Subcutaneous abdominal adipose tissue (tissue), 5 donors: ENCODE results near the gene COL24A1.
"Not testable (repeated sequence)": the region's sequence is repeated elsewhere in the genome, so short reads cannot be mapped to it uniquely, and the experiment has no call there.

Source experiments
- H3K27ac ChIP-seq: one replicate; pipeline ENCODE4 v1.7.0; 2013; ENCODE audit warnings: low read depth, mild to moderate bottlenecking, inconsistent platforms, low read length, moderate library complexity
- H3K27me3 ChIP-seq, 5 donors: one replicate each; pipeline ENCODE4 v1.7.0; 2013; ENCODE audit warnings: low read length in 5 of 5, inconsistent platforms in 1 of 5; ENCODE audit not compliant: control insufficient read depth in 5 of 5, insufficient read depth in 4 of 5
- H3K36me3 ChIP-seq, 5 donors: one replicate each; pipeline ENCODE4 v1.7.0; 2013; ENCODE audit warnings: low read length in 5 of 5; ENCODE audit not compliant: control insufficient read depth in 5 of 5, insufficient read depth in 5 of 5
- H3K4me1 ChIP-seq, 5 donors: one replicate each; pipeline ENCODE4 v1.7.0; 2013; ENCODE audit warnings: low read length in 5 of 5, mild to moderate bottlenecking in 3 of 5, moderate library complexity in 1 of 5; ENCODE audit not compliant: control insufficient read depth in 5 of 5, insufficient read depth in 5 of 5
- H3K4me3 ChIP-seq, 5 donors: one replicate each; pipeline ENCODE4 v1.7.0; 2013; ENCODE audit warnings: low read length in 5 of 5, low read depth in 1 of 5
- H3K9ac ChIP-seq, 5 donors: one replicate each; pipeline ENCODE4 v1.7.0; 2013; ENCODE audit warnings: low read length in 5 of 5, mild to moderate bottlenecking in 4 of 5, moderate library complexity in 3 of 5
- H3K9me3 ChIP-seq, 5 donors: one replicate each; pipeline ENCODE4 v1.7.0; 2013; ENCODE audit warnings: low read length in 5 of 5; ENCODE audit not compliant: control insufficient read depth in 5 of 5
- donor health status: healthy.
- donor health status: healthy.
- donor health status: healthy.
- donor health status: healthy.
- donor health status: healthy.

Gene COL24A1

DNA sequence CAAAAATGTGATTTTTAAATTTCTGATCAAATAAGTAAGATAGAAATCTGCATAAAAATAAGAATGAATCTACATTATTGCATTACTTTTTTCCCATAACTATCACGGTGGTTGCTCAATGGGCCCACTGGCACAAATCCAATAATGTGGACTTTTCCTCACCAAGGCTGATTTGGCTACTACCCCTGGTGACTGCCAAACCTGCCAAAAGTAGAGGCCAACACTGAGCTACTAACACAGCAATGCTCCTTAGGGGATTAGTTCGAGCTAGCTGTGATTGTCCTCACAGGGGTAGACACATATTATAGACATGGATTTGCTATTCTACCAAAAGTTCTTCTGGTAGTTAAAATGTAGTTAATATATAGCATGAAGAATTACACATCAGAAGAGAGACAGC is 340.7 kb downstream of the COL24A1 start:
- Histone ChIP-seq H3K27me3 (no peaks in the 10 kb centered on the region), H3K4me3 (no peak overlapping the region), H3K9ac (no peak overlapping the region), H3K4me1 (peaks cover 2 to 37% (median 15%) of the 10 kb centered on the region in 5 donors), H3K36me3 (peaks cover 0 to 3% (median 0%) of the 10 kb centered on the region in 5 donors), H3K27ac (no peak overlapping the region), H3K9me3 (no peaks in the 10 kb centered on the region)

DNA sequence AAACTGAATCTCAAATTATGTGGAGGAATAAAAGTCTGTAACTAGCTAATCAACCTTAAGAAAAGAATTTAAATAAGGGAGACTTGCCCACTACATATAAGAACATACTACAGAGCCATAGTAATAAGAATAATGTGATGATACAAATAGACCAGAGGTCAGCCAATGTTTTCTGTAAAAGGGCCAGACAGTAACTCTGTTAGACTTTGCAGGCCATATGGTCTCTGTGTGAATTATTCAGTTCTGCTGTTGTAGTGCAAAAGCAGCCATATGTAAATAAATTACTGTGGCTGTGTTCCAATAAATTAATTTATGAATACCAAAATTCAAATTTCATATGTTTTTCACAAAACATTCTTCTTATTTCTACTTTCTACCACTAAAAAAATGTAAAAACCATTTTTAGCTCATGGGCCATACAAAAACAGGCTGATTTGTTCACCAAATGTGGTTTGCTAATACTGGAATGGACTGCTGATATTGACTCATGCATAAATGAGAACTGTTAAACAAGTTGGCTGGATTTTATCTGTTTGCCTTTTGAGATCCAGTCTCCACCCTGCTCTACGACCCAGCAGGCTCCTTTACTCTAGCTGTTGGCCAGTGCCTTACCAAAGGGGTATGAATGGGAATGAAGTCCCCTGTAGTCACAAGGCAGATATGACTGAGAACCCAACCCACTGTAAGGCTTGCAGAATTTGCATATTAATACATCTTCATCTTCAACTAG is 350.2 kb downstream of the COL24A1 start:
- H3K9ac ChIP-seq, result no peak overlapping the region
- H3K27ac ChIP-seq, result no peak overlapping the region
- H3K36me3 ChIP-seq, result peaks cover 0 to 3% (median 0%) of the 10 kb centered on the region in 5 donors
- peaks cover 0 to 3% (median 0%) of the 10 kb centered on the region in 5 donors for H3K9me3 ChIP-seq
- H3K4me3 ChIP-seq, result no peak overlapping the region
- no peaks in the 10 kb centered on the region for H3K27me3 ChIP-seq
- H3K4me1 ChIP-seq, result no peaks in the 10 kb centered on the region

- no peak overlapping the region for H3K4me3 ChIP-seq
- H3K9ac ChIP-seq, result no peak overlapping the region
- peaks cover 0 to 6% (median 0%) of the 10 kb centered on the region in 5 donors for H3K36me3 ChIP-seq
- H3K9me3 ChIP-seq, result no peaks in the 10 kb centered on the region
- H3K4me1 ChIP-seq, result peaks cover 0 to 5% (median 0%) of the 10 kb centered on the region in 5 donors
- H3K27me3 ChIP-seq, result no peaks in the 10 kb centered on the region
- H3K27ac ChIP-seq, result no peak overlapping the region
These were observed 355.1 kb downstream of the COL24A1 start for GRCh38 chr1:85801520-85801919.

GRCh38 chr1:85799737-85800136 is 356.8 kb downstream of the COL24A1 start:
- H3K9me3 ChIP-seq, result no peaks in the 10 kb centered on the region

GRCh38 chr1:85798419-85798818 is 358.2 kb downstream of the COL24A1 start:
- Histone ChIP-seq H3K27me3 (no peaks in the 10 kb centered on the region), H3K9me3 (no peaks in the 10 kb centered on the region), H3K4me1 (peaks cover 0 to 5% (median 0%) of the 10 kb centered on the region in 5 donors), H3K27ac (no peak overlapping the region), H3K36me3 (peaks cover 0 to 6% (median 0%) of the 10 kb centered on the region in 5 donors), H3K9ac (no peak overlapping the region), H3K4me3 (no peak overlapping the region)

More at GRCh38 chr1:85799737-85800136, 356.8 kb downstream of the COL24A1 start:
- Histone ChIP-seq H3K27me3 (no peaks in the 10 kb centered on the region), H3K4me1 (peaks cover 0 to 5% (median 0%) of the 10 kb centered on the region in 5 donors), H3K9ac (no peak overlapping the region), H3K4me3 (no peak overlapping the region), H3K27ac (no peak overlapping the region), H3K36me3 (peaks cover 0 to 6% (median 0%) of the 10 kb centered on the region in 5 donors)

- not testable (repeated sequence) for H3K27ac ChIP-seq, H3K9ac ChIP-seq, H3K27me3 ChIP-seq, H3K36me3 ChIP-seq, H3K4me3 ChIP-seq, H3K4me1 ChIP-seq, H3K9me3 ChIP-seq
These were observed 379.6 kb downstream of the COL24A1 start for GRCh38 chr1:85777021-85777420.

GRCh38 chr1:85762804-85763203 is 393.8 kb downstream of the COL24A1 start:
- H3K4me3 ChIP-seq, result no peak overlapping the region
- H3K9me3 ChIP-seq, result no peaks in the 10 kb centered on the region
- H3K27me3 ChIP-seq, result no peaks in the 10 kb centered on the region
- H3K27ac ChIP-seq, result no peak overlapping the region
- H3K9ac ChIP-seq, result no peak overlapping the region
- H3K36me3 ChIP-seq, result peaks cover 0 to 3% (median 0%) of the 10 kb centered on the region in 5 donors
- H3K4me1 ChIP-seq, result no peaks in the 10 kb centered on the region

DNA sequence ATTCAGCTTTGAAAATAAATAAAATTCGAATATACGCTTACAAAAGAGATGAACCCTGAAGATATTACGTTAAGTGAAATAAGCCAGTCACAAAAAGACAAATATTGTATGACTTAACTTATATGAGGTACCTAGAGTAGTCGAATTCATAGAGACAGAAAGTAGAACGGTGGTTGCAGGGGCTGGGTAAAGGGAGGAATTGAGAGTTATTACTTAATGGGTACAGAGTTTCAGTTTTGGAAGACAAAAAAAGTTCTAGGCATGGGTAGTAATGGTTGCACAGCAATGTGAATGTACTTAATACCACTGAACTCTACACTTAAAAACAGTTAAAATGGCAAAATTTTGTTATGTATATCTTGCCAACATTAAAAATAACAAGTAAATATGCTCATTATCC is 399.7 kb downstream of the COL24A1 start:
- no peak overlapping the region for H3K9ac ChIP-seq
- no peak overlapping the region for H3K27ac ChIP-seq
- peaks cover 0 to 5% (median 2%) of the 10 kb centered on the region in 5 donors for H3K9me3 ChIP-seq
- no peaks in the 10 kb centered on the region for H3K4me1 ChIP-seq
- H3K27me3 ChIP-seq, result no peaks in the 10 kb centered on the region
- peaks cover 0 to 3% (median 0%) of the 10 kb centered on the region in 5 donors for H3K36me3 ChIP-seq
- H3K4me3 ChIP-seq, result no peak overlapping the region

- no peaks in the 10 kb centered on the region for H3K9me3 ChIP-seq
- H3K27ac ChIP-seq, result no peak overlapping the region
- H3K36me3 ChIP-seq, result peaks cover 0 to 7% (median 0%) of the 10 kb centered on the region in 5 donors
- H3K27me3 ChIP-seq, result no peaks in the 10 kb centered on the region
- H3K4me3 ChIP-seq, result no peak overlapping the region
- no peak overlapping the region for H3K9ac ChIP-seq
- H3K4me1 ChIP-seq, result no peaks in the 10 kb centered on the region
These were observed 408.5 kb downstream of the COL24A1 start for GRCh38 chr1:85748120-85748519.

DNA sequence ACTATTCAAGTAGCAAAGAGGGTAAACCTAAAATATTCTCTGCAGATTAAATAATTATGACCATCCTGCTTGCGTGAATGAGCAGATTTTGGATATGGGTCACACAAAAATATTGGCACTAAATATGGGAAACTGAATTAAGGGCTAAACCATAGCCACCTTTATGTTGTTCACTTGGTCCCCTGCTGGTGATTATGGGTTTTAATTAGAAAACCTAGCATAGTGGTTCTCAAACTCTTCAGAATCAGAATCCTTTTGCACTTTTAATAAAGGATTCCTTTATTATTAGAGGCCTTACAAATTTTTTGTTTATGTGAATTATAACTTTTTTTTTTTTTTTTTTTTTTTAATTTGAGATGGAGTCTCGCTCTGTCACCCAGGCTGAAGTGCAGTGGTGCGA is 409.8 kb downstream of the COL24A1 start:
- no peaks in the 10 kb centered on the region for H3K4me1 ChIP-seq
- no peak overlapping the region for H3K9ac ChIP-seq
- no peaks in the 10 kb centered on the region for H3K27me3 ChIP-seq
- H3K36me3 ChIP-seq, result peaks cover 0 to 7% (median 0%) of the 10 kb centered on the region in 5 donors
- no peak overlapping the region for H3K27ac ChIP-seq
- no peaks in the 10 kb centered on the region for H3K9me3 ChIP-seq
- no peak overlapping the region for H3K4me3 ChIP-seq
